Right forelimb (tissue), 1 donor: ENCODE results near the gene PAK5.

ENCODE experiments used
- DNase-seq: peaks from one replicate; pipeline ENCODE4 v3.0.0-alpha.2; 2018

PAK5 gene

GRCh38 chr20:9615766-9616454 lies 223.0 kb downstream of the PAK5 start:
- DNase-seq: no peak

- no peak for DNase-seq
Measured at GRCh38 chr20:9615118-9615517, 223.8 kb downstream of the PAK5 start.

- no peak for DNase-seq
Measured at GRCh38 chr20:9613871-9614270, 225.0 kb downstream of the PAK5 start.

GRCh38 chr20:9611921-9612320 lies 227.0 kb downstream of the PAK5 start:
- no peak for DNase-seq

GRCh38 chr20:9610665-9611064 lies 228.2 kb downstream of the PAK5 start:
- DNase-seq: no peak

GRCh38 chr20:9609887-9610502 lies 228.9 kb downstream of the PAK5 start:
- DNase-seq: peak; percentile 68

GRCh38 chr20:9608639-9609340 lies 230.1 kb downstream of the PAK5 start:
- no peak for DNase-seq

GRCh38 chr20:9602847-9603183 lies 236.1 kb downstream of the PAK5 start:
- no peak for DNase-seq

- no peak for DNase-seq
Measured at GRCh38 chr20:9600562-9600961, 238.3 kb downstream of the PAK5 start.

- DNase-seq: no peak
Measured at GRCh38 chr20:9597547-9597946, 241.3 kb downstream of the PAK5 start.

GRCh38 chr20:9595763-9596162 lies 243.1 kb downstream of the PAK5 start:
- DNase-seq: no peak

- no peak for DNase-seq
Measured at GRCh38 chr20:9594284-9594875, 244.5 kb downstream of the PAK5 start.

GRCh38 chr20:9592419-9592818 lies 246.5 kb downstream of the PAK5 start:
- no peak for DNase-seq

- DNase-seq: no peak
Measured at GRCh38 chr20:9591080-9591479, 247.8 kb downstream of the PAK5 start.

- DNase-seq: no peak
Measured at GRCh38 chr20:9590189-9590588, 248.7 kb downstream of the PAK5 start.

GRCh38 chr20:9588706-9589105 lies 250.2 kb downstream of the PAK5 start:
- DNase-seq: no peak

- DNase-seq: no peak
Measured at GRCh38 chr20:9583151-9583550, 255.7 kb downstream of the PAK5 start.

GRCh38 chr20:9582137-9582536 lies 256.7 kb downstream of the PAK5 start:
- DNase-seq: no peak

- DNase-seq: no peak
Measured at GRCh38 chr20:9581509-9581908, 257.4 kb downstream of the PAK5 start.

GRCh38 chr20:9578594-9578993 lies 260.3 kb downstream of the PAK5 start:
- DNase-seq: no peak

- DNase-seq: no peak
Measured at GRCh38 chr20:9577397-9577796, 261.5 kb downstream of the PAK5 start.

GRCh38 chr20:9576695-9577094 lies 262.2 kb downstream of the PAK5 start:
- no peak for DNase-seq

- no peak for DNase-seq
Measured at GRCh38 chr20:9575836-9576235, 263.0 kb downstream of the PAK5 start.

GRCh38 chr20:9574776-9575175 lies 264.1 kb downstream of the PAK5 start:
- DNase-seq: no peak
